HUDEP-2 (cell line): ENCODE data around the gene TJP1.
A peak's percentile ranks its signal among the peaks of the same experiment; 100 is the strongest.
"Not testable (repeated sequence)": the region's sequence is repeated elsewhere in the genome, so short reads cannot be mapped to it uniquely, and the experiment has no call there.

Experiments used
- DNase-seq, 76 experiments: peaks; one replicate each; lab custom pipeline; 2025; ENCODE audit not compliant: unreplicated experiment in 76 of 76; lab: John Stamatoyannopoulos, UW

Gene TJP1

DNA sequence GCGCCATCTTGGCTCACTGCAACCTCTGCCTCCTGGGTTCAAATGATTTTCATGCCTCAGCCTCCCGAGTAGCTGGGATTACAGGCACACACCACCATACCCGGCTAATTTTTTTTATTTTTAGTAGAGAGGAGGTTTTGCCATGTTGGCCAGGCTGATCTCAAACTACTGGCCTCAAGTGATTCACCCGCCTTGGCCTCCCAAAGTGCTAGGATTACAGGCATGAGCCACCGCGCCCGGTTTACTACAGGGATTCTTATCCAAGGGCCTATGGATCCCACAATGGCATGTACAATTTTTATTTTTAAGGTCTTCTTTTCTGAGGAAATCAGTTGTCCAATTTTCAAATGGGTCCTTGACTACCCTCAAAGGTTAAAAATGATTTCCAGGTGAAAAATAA, 150.2 kb downstream of the TJP1 start:
- not testable (repeated sequence) for DNase-seq

DNA sequence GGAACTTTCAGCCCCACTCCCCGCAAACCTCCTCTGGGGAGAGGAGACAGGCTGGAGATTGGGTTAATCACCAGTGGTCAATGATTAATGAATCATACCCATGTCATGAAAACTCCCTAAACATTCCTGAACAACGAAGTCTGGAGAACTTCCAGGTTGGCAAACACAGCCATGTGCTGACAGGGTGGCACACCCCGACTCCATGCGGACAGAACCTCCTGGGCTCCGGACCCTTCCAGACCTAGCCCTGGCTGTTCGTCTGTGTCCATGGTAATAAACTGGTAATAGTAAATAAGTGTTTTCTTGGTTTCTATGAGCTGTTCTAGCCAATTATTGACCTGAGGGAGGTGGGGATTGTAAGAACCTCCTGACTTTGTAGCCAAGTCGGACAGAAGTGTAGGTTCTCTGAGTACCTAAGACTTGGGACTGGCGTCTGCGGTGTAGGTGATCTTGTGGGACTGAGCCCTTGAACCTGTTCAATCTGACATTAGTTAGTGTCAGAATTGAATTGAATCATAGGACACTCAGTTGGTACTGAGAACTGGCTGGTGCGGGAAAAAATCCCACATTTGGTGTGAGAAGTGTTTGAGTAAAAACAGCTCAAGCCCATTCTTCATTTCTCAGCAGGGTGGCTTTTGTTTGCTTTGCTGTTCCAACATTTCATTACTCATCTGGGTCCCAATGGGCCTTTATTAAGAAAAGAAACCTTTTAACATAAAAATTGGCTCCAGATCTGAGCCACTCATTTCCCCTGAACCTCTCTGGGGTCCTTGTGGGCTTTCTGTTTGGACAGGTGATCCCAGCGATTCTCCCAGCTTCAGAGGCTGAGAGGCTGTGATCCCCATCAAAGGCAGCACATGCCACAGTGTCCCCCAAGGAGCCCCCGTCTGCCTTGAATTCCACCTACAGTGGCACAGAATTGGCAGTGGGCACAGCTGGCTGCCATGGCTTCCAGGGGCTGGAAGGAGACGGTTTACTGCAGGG, 151.0 kb downstream of the TJP1 start:
- no peak for DNase-seq

DNA sequence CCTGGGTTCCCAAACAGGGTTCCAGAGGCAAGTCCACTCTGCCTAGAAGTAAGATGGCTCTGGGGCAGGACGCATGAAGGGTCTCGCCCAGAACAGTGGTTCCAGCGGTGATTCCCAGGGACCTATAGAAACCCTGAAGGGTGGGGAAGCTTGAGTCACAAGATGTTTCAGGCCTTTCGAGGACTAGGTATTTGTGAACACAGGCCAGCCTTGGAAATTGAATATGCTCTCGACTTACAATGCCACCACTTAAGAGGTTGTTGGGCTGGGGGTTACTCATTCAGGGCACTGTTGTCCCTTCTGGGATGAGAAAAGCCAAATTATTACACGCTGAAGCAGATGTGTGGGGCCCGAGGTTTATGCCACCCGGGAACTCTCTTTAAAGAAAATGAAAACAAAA, 152.0 kb downstream of the TJP1 start:
- DNase-seq, result no peak

DNA sequence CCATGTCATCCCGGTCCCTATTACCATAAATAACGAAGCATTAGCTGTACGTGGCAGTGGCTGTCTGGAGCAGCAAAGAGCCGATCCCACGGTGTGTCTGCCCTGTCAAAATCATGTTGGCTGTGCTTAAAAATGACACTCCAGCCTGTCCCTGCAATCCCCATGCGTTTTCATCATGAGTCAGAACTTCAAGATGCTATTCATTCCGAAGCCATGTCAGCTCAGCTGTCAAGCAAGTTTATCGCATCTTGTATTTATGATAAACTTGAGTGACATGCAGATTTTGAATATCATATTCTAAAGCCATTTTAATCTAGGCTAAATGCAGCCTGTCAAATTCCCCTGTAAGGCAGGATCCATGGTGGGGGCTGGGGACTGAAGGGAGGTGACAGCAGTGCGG, 152.4 kb downstream of the TJP1 start:
- DNase-seq, result no peak

DNA sequence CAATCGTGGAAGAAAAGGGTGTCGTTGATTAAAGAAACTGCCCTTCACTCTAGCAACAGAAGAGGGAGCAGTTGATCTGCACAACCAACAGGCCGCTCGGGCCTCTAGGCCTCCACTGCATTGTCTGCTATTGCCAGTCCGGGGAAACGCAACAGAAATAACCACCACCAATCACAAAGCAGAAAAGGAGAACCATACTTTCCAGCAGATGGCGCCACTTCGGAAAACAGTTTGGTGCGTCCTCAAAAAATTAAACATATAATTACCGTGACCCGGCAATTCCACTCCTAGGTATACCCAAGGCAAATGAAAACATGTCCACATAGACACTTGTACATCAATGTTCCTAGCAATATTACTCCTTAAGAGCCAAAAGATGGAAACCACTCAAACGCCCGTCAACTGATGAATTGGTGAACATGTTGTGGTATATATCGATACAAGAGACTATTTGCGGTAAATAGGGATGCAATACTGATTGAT, 154.1 kb downstream of the TJP1 start:
- DNase-seq, result peak in 74 of 76 experiments; percentile 2 to 90 (median 72)

GRCh38 chr15:29666241-29666640, 156.0 kb downstream of the TJP1 start:
- no peak for DNase-seq

- DNase-seq, result no peak
These were observed 156.7 kb downstream of the TJP1 start for GRCh38 chr15:29665444-29666003.

DNA sequence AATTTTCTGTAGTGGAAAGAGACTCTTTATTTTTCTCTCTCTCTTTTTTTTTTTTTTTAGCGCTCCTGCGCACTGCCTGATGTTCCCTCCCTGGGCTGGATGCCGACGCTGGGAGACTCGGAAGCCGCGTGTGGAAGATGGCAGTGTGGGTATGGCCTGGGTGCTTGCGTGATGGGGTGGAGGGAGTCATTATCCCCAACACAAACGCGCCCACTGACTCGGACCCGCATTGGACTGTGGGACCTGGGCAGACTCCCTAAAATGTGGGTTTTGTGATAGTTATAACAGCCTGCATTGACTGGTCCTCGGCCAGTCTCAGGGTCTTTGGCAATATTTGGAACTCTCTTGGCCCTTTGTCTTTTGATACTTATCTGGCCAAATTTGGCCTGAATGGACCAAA, 157.9 kb downstream of the TJP1 start:
- no peak for DNase-seq

GRCh38 chr15:29657476-29657817, 164.8 kb downstream of the TJP1 start:
- not testable (repeated sequence) for DNase-seq

DNA sequence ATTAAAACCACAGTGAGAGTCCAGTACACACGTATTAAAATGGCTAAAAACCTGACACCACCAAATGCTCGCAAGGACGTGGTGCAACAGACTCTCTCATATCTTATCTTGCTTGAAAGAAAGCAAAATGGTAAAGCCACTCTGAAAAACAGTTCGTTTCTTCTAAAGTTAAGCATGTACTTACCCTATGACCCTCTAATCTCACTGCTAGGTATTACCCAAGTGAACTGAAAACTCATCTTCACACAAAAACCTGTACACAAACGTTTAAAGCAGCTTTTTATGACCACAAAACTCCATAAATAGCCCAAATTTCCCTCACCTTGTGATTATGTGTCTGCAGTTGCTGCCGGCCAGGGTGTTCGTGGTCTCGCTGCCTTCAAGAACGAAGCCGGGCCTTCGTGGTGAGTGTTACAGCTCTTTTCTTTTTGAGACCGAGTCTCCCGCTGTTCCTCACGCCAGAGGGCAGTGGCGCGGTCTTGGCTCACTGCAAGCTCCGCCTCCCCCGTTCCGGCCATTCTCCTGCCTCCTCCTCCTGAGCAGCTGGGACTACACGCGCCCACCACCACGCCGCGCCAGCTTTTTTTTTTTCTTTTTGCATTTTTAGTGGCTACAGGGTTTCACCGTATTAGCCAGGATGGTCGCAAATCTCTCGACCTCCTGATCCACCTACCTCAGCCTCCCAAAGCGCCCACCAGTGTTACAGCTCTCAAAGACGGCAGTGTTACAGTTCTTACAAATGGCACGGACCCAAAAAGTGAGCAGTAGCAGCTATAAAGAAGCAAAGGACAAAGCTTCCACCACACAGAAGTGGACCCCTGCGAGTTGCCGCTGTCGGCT, 165.4 kb downstream of the TJP1 start:
- no peak for DNase-seq

DNA sequence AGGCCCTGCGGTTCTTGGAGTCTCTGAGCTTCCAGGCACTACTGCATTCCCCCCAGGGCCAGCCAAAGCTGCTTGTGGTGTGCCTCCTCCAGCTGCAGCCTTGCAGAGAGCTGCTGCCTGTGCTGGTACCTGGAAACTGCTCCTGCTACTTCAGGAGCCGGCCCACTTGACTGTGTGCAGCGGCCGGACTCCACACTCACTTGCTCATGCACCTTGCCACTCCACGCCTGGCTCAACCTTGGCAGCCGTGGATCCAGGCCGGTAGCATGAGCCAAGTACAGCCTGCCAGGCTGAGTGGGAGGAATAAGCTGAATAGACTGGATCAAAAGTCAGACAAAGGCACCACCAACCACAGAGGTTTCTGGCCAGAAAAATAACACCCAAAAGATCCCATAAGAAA, 169.7 kb downstream of the TJP1 start:
- no peak for DNase-seq

DNA sequence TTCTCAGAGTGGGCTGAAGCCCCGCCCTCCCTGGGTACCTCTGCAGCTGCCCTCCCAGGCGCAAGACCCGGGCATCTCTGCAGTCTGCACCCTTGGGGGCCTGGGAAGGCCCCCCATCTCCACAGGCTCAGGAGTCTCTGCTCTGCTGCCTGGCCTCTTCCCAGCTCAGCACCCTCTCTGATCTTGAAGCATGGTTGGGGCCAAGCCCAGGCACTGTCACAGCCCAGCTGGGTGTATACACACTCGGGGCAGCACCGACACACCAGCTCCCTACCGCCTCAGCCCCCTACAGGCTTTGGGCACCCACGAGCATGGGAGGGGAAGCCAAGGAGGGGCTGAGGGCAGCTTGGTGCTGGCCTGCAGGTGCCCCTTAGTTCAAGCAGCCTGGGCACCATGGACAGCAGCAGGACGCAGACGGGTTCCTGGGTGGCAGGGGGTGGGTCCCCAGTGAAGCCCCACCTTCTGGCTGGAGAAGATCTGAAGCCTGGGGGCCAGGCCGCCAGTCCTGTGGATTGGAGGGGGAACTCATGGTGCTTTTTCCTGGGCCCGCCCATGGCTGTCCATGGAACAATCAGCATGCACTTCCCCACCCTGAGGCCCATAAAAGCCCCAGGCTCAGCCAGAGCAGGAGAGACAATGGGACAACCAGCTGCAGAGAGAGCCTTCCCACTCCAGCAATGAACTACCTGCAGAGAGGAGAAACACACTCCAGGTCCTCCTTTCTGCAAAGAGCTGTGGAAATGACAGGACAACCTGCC, 170.6 kb downstream of the TJP1 start:
- DNase-seq, result no peak
